G401.6 (cell line): ENCODE results near the gene EPB41L5.
"Not testable (repeated sequence)": the region's sequence is repeated elsewhere in the genome, so short reads cannot be mapped to it uniquely, and the experiment has no call there.

Experiments
- FAIRE-seq: peaks from 2 replicates; lab custom pipeline; 2012; peaks lifted over from hg19 to GRCh38; lab: Jason Lieb, UNC

Gene EPB41L5

GRCh38 chr2:120103723-120104467 is 91.0 kb downstream of the EPB41L5 start:
- FAIRE-seq, result no peak

GRCh38 chr2:120104772-120105171 is 91.9 kb downstream of the EPB41L5 start:
- peak; percentile 58 for FAIRE-seq

- no peak for FAIRE-seq
Measured at GRCh38 chr2:120105360-120105759, 92.5 kb downstream of the EPB41L5 start.

- no peak for FAIRE-seq
Measured at GRCh38 chr2:120108049-120108448, 95.2 kb downstream of the EPB41L5 start.

GRCh38 chr2:120108749-120109148 is 95.9 kb downstream of the EPB41L5 start:
- no peak for FAIRE-seq

- FAIRE-seq, result no peak
Measured at GRCh38 chr2:120109186-120110061, 96.5 kb downstream of the EPB41L5 start.

- no peak for FAIRE-seq
Measured at GRCh38 chr2:120110062-120110362, 97.1 kb downstream of the EPB41L5 start.

- FAIRE-seq, result no peak
Measured at GRCh38 chr2:120110507-120110906, 97.6 kb downstream of the EPB41L5 start.

- FAIRE-seq, result no peak
Measured at GRCh38 chr2:120111193-120111592, 98.3 kb downstream of the EPB41L5 start.

GRCh38 chr2:120118018-120118417 is 105.1 kb downstream of the EPB41L5 start:
- no peak for FAIRE-seq

- no peak for FAIRE-seq
Measured at GRCh38 chr2:120118471-120118870, 105.6 kb downstream of the EPB41L5 start.

- FAIRE-seq, result not testable (repeated sequence)
Measured at GRCh38 chr2:120121337-120121736, 108.5 kb downstream of the EPB41L5 start.

GRCh38 chr2:120123090-120123489 is 110.2 kb downstream of the EPB41L5 start:
- FAIRE-seq, result no peak

GRCh38 chr2:120125195-120125594 is 112.3 kb downstream of the EPB41L5 start:
- FAIRE-seq, result no peak

GRCh38 chr2:120128216-120128615 is 115.3 kb downstream of the EPB41L5 start:
- no peak for FAIRE-seq

GRCh38 chr2:120132190-120132589 is 119.3 kb downstream of the EPB41L5 start:
- FAIRE-seq, result no peak

GRCh38 chr2:120132691-120133090 is 119.8 kb downstream of the EPB41L5 start:
- FAIRE-seq, result no peak

GRCh38 chr2:120133572-120134244 is 120.8 kb downstream of the EPB41L5 start:
- FAIRE-seq, result no peak

GRCh38 chr2:120134263-120134662 is 121.4 kb downstream of the EPB41L5 start:
- FAIRE-seq, result no peak

- FAIRE-seq, result not testable (repeated sequence)
Measured at GRCh38 chr2:120135013-120135412, 122.1 kb downstream of the EPB41L5 start.

- FAIRE-seq, result no peak
Measured at GRCh38 chr2:120140866-120141265, 128.0 kb downstream of the EPB41L5 start.

- no peak for FAIRE-seq
Measured at GRCh38 chr2:120141300-120142069, 128.6 kb downstream of the EPB41L5 start.
